Activated B cell treated with CpG ODN at 0.5 μM for 24 hours (primary cell): Measurements from ENCODE around the gene EDN1. TPM values are rescaled to one million over a fixed set of nuclear protein-coding genes. Genes with fewer than 3 reads are reported as not detected.
"Not testable (repeated sequence)": the region's sequence is repeated elsewhere in the genome, so short reads cannot be mapped to it uniquely, and the experiment has no call there.

Source experiments
- ATAC-seq: fragments of 200-7000 bp; cut with Tn5 transposase; one replicate; pipeline ENCODE4 v1.10.0; 2021; ENCODE audit warnings: low read depth, mild to moderate bottlenecking, moderate library complexity
- CTCF ChIA-PET: fragments of 350-600 bp; sonication (Branson Sonifier 250); formaldehyde crosslinking; loops from one replicate; lab custom pipeline; 2021; ENCODE audit warnings: antibody characterized with exemption; lab: Charles Lee
- POLR2A ChIA-PET: fragments of 350-600 bp; sonication (Branson Sonifier 250); formaldehyde crosslinking; loops from one replicate; lab custom pipeline; 2021; ENCODE audit warnings: antibody characterized with exemption; lab: Charles Lee
- DNase-seq: peaks from one replicate; pipeline ENCODE4 v3.0.0; 2022
- H3K27ac Mint-ChIP-seq: one replicate; pipeline ENCODE4 v1.8.0; 2020; ENCODE audit warnings: mixed read lengths
- H3K27me3 Mint-ChIP-seq: one replicate; pipeline ENCODE4 v1.8.0; 2021; ENCODE audit warnings: mixed read lengths
- H3K36me3 Mint-ChIP-seq: one replicate; pipeline ENCODE4 v1.8.0; 2021; ENCODE audit warnings: low read depth, mixed read lengths
- H3K4me1 Mint-ChIP-seq: one replicate; pipeline ENCODE4 v1.8.0; 2021; ENCODE audit warnings: mixed read lengths
- H3K4me3 Mint-ChIP-seq: one replicate; pipeline ENCODE4 v1.8.0; 2020; ENCODE audit warnings: mild to moderate bottlenecking, mixed read lengths
- H3K9me3 Mint-ChIP-seq: one replicate; pipeline ENCODE4 v1.8.0; 2020; ENCODE audit warnings: mixed read lengths
- CTCF ChIP-seq: fragments of 200-600 bp; IDR thresholded peaks from one replicate; pipeline ENCODE4 v1.8.0; 2022; ENCODE audit warnings: antibody characterized with exemption, mild to moderate bottlenecking
- intact Hi-C: fragments of 100-400 bp; cut with micrococcal nuclease; formaldehyde crosslinking; loops from one replicate; pipeline ENCODE4 v1.15.1; 2024
- total RNA-seq: library from RNA; stranded (reverse); gene quantifications from 2 replicates; pipeline ENCODE4 v1.2.3, GENCODE V29; 2022

Gene EDN1
- total RNA-seq, 1 donor from 2014 or later = 0.91 TPM

GRCh38 chr6:12328701-12329100 is 38.5 kb downstream of the EDN1 start:
- peaks cover under 1% of the 10 kb centered on the region for H3K27me3 Mint-ChIP-seq
- ChIA-PET POLR2A (no interaction called here), CTCF (no interaction called here)
- peaks cover 2% of the 10 kb centered on the region for H3K4me1 Mint-ChIP-seq
- DNase-seq = no peak
- no peak for ATAC-seq
- intact Hi-C loops = no loop called here
- no peaks in the 10 kb centered on the region for H3K36me3 Mint-ChIP-seq
- H3K9me3 Mint-ChIP-seq = no peaks in the 10 kb centered on the region
- no peak overlapping the region for H3K4me3 Mint-ChIP-seq
- no peak for TF ChIP-seq CTCF
- no peak overlapping the region for H3K27ac Mint-ChIP-seq

- ATAC-seq = no peak
- no peak overlapping the region for H3K4me3 Mint-ChIP-seq
- no peak for DNase-seq
- ChIA-PET CTCF (no interaction called here), POLR2A (no interaction called here)
- intact Hi-C loops = no loop called here
- H3K9me3 Mint-ChIP-seq = no peaks in the 10 kb centered on the region
- H3K36me3 Mint-ChIP-seq = no peaks in the 10 kb centered on the region
- no peaks in the 10 kb centered on the region for H3K27me3 Mint-ChIP-seq
- H3K27ac Mint-ChIP-seq = no peak overlapping the region
- H3K4me1 Mint-ChIP-seq = peaks cover 2% of the 10 kb centered on the region
- no peak for TF ChIP-seq CTCF
Measured at GRCh38 chr6:12331474-12331873, 41.3 kb downstream of the EDN1 start.

- peaks cover 2% of the 10 kb centered on the region for H3K4me1 Mint-ChIP-seq
- DNase-seq (no peak), ATAC-seq (no peak)
- no peak overlapping the region for H3K4me3 Mint-ChIP-seq
- H3K9me3 Mint-ChIP-seq = no peaks in the 10 kb centered on the region
- no peak for TF ChIP-seq CTCF
- H3K36me3 Mint-ChIP-seq = no peaks in the 10 kb centered on the region
- ChIA-PET POLR2A (no interaction called here), CTCF (no interaction called here)
- no peaks in the 10 kb centered on the region for H3K27me3 Mint-ChIP-seq
- no peak overlapping the region for H3K27ac Mint-ChIP-seq
- intact Hi-C loops = no loop called here
Measured at GRCh38 chr6:12331951-12332749, 42.0 kb downstream of the EDN1 start.

GRCh38 chr6:12332750-12333079 is 42.6 kb downstream of the EDN1 start:
- DNase-seq, H3K4me1 Mint-ChIP-seq, ATAC-seq, POLR2A ChIA-PET, H3K36me3 Mint-ChIP-seq, H3K9me3 Mint-ChIP-seq, H3K4me3 Mint-ChIP-seq, H3K27ac Mint-ChIP-seq, H3K27me3 Mint-ChIP-seq, CTCF ChIA-PET, intact Hi-C loops: not testable (repeated sequence)

- Mint-ChIP-seq H3K4me3 (no peak overlapping the region), H3K9me3 (no peaks in the 10 kb centered on the region), H3K4me1 (peaks cover 2% of the 10 kb centered on the region), H3K27ac (no peak overlapping the region), H3K36me3 (no peaks in the 10 kb centered on the region), H3K27me3 (no peaks in the 10 kb centered on the region)
- DNase-seq (no peak), ATAC-seq (no peak)
- ChIA-PET CTCF (no interaction called here), POLR2A (no interaction called here)
- intact Hi-C loops = no loop called here
- no peak for TF ChIP-seq CTCF
Measured at GRCh38 chr6:12333128-12333527, 43.0 kb downstream of the EDN1 start.
